H1 (cell line): Measurements from ENCODE around the gene TNS1. TPM values are rescaled to one million over a fixed set of nuclear protein-coding genes. Genes with fewer than 3 reads are reported as not detected.

ENCODE experiments used
- CTCF ChIA-PET: fragments of 300-600 bp; sonication (Branson Sonifier 250); formaldehyde crosslinking; loops from one replicate; lab custom pipeline; 2021; ENCODE audit not compliant: partially characterized antibody; lab: Charles Lee
- POLR2A ChIA-PET: fragments of 300-600 bp; sonication (Branson Sonifier 250); formaldehyde crosslinking; loops from one replicate; lab custom pipeline; 2021; ENCODE audit warnings: inconsistent platforms; ENCODE audit not compliant: partially characterized antibody; lab: Charles Lee
- DNase-seq, 2 experiments: peaks; one replicate each; pipeline versions ENCODE4 v3.0.0 to v3.0.0-alpha.2; 2010 to 2022; ENCODE audit warnings: low spot score in 2 of 2, low read depth in 1 of 2, mixed read lengths in 1 of 2
- FAIRE-seq: peaks from 2 replicates; lab custom pipeline; 2011; peaks lifted over from hg19 to GRCh38; lab: Jason Lieb, UNC
- H2AFZ ChIP-seq: 2 replicates; pipeline ENCODE4 v1.8.1; 2012; ENCODE audit warnings: low read length, inconsistent platforms
- H2AK5ac ChIP-seq: 2 replicates; pipeline ENCODE4 v1.6.1; 2013; ENCODE audit warnings: low read depth, low read length
- H2BK120ac ChIP-seq: replicated peaks from 2 replicates; pipeline ENCODE3; 2013; ENCODE audit warnings: low read depth, low read length, inconsistent platforms
- H2BK12ac ChIP-seq: 2 replicates; pipeline ENCODE4 v1.6.1; 2013; ENCODE audit warnings: low read depth, low read length
- H2BK15ac ChIP-seq: 2 replicates; pipeline ENCODE4 v1.6.1; 2013; ENCODE audit warnings: low read length
- H2BK20ac ChIP-seq: 2 replicates; pipeline ENCODE4 v1.6.1; 2013; ENCODE audit warnings: low read length
- H2BK5ac ChIP-seq: 2 replicates; pipeline ENCODE4 v1.6.1; 2013; ENCODE audit warnings: low read depth, low read length
- H3K14ac ChIP-seq: 2 replicates; pipeline ENCODE4 v1.6.1; 2013; ENCODE audit warnings: inconsistent platforms; ENCODE audit not compliant: insufficient read length
- H3K18ac ChIP-seq: 2 replicates; pipeline ENCODE4 v1.6.1; 2013; ENCODE audit warnings: low read length; ENCODE audit errors: extremely low read depth
- H3K23ac ChIP-seq: 2 replicates; pipeline ENCODE4 v1.6.1; 2013; ENCODE audit warnings: inconsistent platforms; ENCODE audit not compliant: insufficient read length
- H3K23me2 ChIP-seq: 2 replicates; pipeline ENCODE4 v1.6.1; 2013; ENCODE audit warnings: low read depth, low read length
- H3K27ac ChIP-seq: 2 replicates; pipeline ENCODE4 v1.6.1; 2011; ENCODE audit warnings: low read depth, low read length, inconsistent platforms
- H3K27me3 ChIP-seq, 4 experiments: replicated peaks in 1 of 4; 1 replicate in 1 of 4; 2 replicates in 3 of 4; pipeline versions ENCODE4 v1.6.1 to v1.8.1; 2011 to 2013; ENCODE audit warnings: low read length in 3 of 4, mild to moderate bottlenecking in 3 of 4, inconsistent platforms in 2 of 4, mixed read lengths in 2 of 4, moderate library complexity in 1 of 4; ENCODE audit not compliant: control insufficient read depth in 3 of 4, insufficient read depth in 3 of 4; ENCODE audit errors: extremely low read depth in 1 of 4
- H3K36me3 ChIP-seq, 4 experiments: 2 replicates each; pipeline versions ENCODE4 v1.6.1 to v1.8.1; 2011 to 2013; ENCODE audit warnings: mild to moderate bottlenecking in 4 of 4, low read length in 3 of 4, moderate library complexity in 2 of 4, control low read depth in 1 of 4, inconsistent platforms in 1 of 4; ENCODE audit not compliant: insufficient read depth in 4 of 4, control insufficient read depth in 2 of 4
- H3K4ac ChIP-seq: replicated peaks from 2 replicates; pipeline ENCODE3; 2013; ENCODE audit warnings: low read length, low read depth, mixed read lengths, inconsistent platforms; ENCODE audit not compliant: insufficient read length
- H3K4me1 ChIP-seq, 4 experiments: replicated peaks in 1 of 4; 1 replicate in 1 of 4; 2 replicates in 3 of 4; pipeline versions ENCODE4 v1.6.1 to v1.8.1; 2011 to 2013; ENCODE audit warnings: low read length in 3 of 4, inconsistent platforms in 2 of 4, mixed read lengths in 1 of 4; ENCODE audit not compliant: insufficient read depth in 4 of 4, control insufficient read depth in 3 of 4
- H3K4me2 ChIP-seq, 2 experiments: 2 replicates each; pipeline versions ENCODE4 v1.6.1 to v1.8.1; 2011 to 2013; ENCODE audit warnings: low read depth in 2 of 2, low read length in 2 of 2, control low read depth in 1 of 2, inconsistent platforms in 1 of 2, mild to moderate bottlenecking in 1 of 2; ENCODE audit not compliant: insufficient read depth in 1 of 2
- H3K4me3 ChIP-seq, 4 experiments: fragments of 200-600, 300-600 bp in 1 of 4; sonication (generic), shearing (Covaris generic), sonication (Bioruptor Twin) in 1 of 4; 2 replicates each; pipeline versions ENCODE4 v1.5.1 to v1.8.1; 2011 to 2016; ENCODE audit warnings: low read length in 4 of 4, low read depth in 3 of 4, control low read depth in 2 of 4, inconsistent platforms in 2 of 4, mild to moderate bottlenecking in 2 of 4, mixed read lengths in 1 of 4, moderate library complexity in 1 of 4; ENCODE audit not compliant: insufficient read depth in 2 of 4; ENCODE audit errors: extremely low read depth in 1 of 4
- H3K56ac ChIP-seq: replicated peaks from 2 replicates; pipeline ENCODE3; 2013; ENCODE audit warnings: low read depth, mild to moderate bottlenecking, mixed read lengths, low read length, inconsistent platforms; ENCODE audit not compliant: insufficient read length
- H3K79me1 ChIP-seq: 2 replicates; pipeline ENCODE4 v1.6.1; 2013; ENCODE audit warnings: low read depth, low read length, control low read depth
- H3K79me2 ChIP-seq, 2 experiments: 2 replicates each; pipeline versions ENCODE4 v1.6.1 to v1.8.1; 2012 to 2013; ENCODE audit warnings: low read length in 2 of 2, mild to moderate bottlenecking in 2 of 2, inconsistent platforms in 1 of 2; ENCODE audit not compliant: insufficient read depth in 2 of 2, control insufficient read depth in 1 of 2
- H3K9ac ChIP-seq, 4 experiments: replicated peaks in 1 of 4; 1 replicate in 1 of 4; 2 replicates in 3 of 4; pipeline versions ENCODE4 v1.6.1 to v1.8.1; 2011 to 2013; ENCODE audit warnings: low read depth in 3 of 4, low read length in 3 of 4, control low read depth in 2 of 4, mild to moderate bottlenecking in 2 of 4, moderate library complexity in 2 of 4, inconsistent platforms in 1 of 4; ENCODE audit errors: extremely low read depth in 1 of 4
- H3K9me3 ChIP-seq, 2 experiments: 2 replicates each; pipeline versions ENCODE4 v1.6.1 to v1.8.1; 2012 to 2013; ENCODE audit warnings: mild to moderate bottlenecking in 2 of 2, moderate library complexity in 2 of 2, control low read depth in 1 of 2, inconsistent platforms in 1 of 2, low read depth in 1 of 2, low read length in 1 of 2, mixed read lengths in 1 of 2; ENCODE audit not compliant: insufficient read depth in 2 of 2
- H4K20me1 ChIP-seq, 2 experiments: replicated peaks in 1 of 2; 2 replicates each; pipeline versions ENCODE3 to v1.8.1; 2011 to 2013; ENCODE audit warnings: inconsistent platforms in 2 of 2, low read length in 2 of 2, mild to moderate bottlenecking in 1 of 2; ENCODE audit not compliant: insufficient read depth in 2 of 2, control insufficient read depth in 1 of 2
- H4K5ac ChIP-seq: 2 replicates; pipeline ENCODE4 v1.6.1; 2013; ENCODE audit warnings: low read length, low read depth, mixed read lengths, inconsistent platforms; ENCODE audit not compliant: insufficient read length
- H4K8ac ChIP-seq: 2 replicates; pipeline ENCODE4 v1.8.0; 2013; ENCODE audit warnings: mild to moderate bottlenecking, moderate library complexity, low read length, inconsistent platforms; ENCODE audit not compliant: insufficient read depth; ENCODE audit errors: extremely low read depth
- H4K91ac ChIP-seq: replicated peaks from 2 replicates; pipeline ENCODE3; 2013; ENCODE audit warnings: low read length, mixed read lengths, inconsistent platforms; ENCODE audit not compliant: insufficient read length
- CEBPB ChIP-seq: IDR thresholded peaks from 2 replicates; pipeline ENCODE4 v1.6.1; 2012; ENCODE audit warnings: low read depth, low read length
- EP300 ChIP-seq, 2 experiments: IDR thresholded peaks; 1 replicate in 1 of 2; 2 replicates in 1 of 2; pipeline ENCODE4 v1.6.1; 2011 to 2012; ENCODE audit warnings: low read depth in 2 of 2, low read length in 2 of 2, mild to moderate bottlenecking in 2 of 2, borderline replicate concordance in 1 of 2, inconsistent platforms in 1 of 2, moderate library complexity in 1 of 2
- EZH2 ChIP-seq: fragments of 200-600 bp; sonication (generic); IDR thresholded peaks from 2 replicates; pipeline ENCODE4 v1.7.1; 2012; ENCODE audit warnings: low read depth, mild to moderate bottlenecking, moderate library complexity, low read length, inconsistent platforms; ENCODE audit not compliant: severe bottlenecking
- GABPA ChIP-seq: IDR thresholded peaks from 2 replicates; pipeline ENCODE4 v1.6.1; 2011; ENCODE audit warnings: mild to moderate bottlenecking, low read length, moderate library complexity, borderline replicate concordance; ENCODE audit not compliant: insufficient read depth
- HDAC6 ChIP-seq: IDR thresholded peaks from one replicate; pipeline ENCODE4 v1.7.1; 2012; ENCODE audit warnings: low read depth, mild to moderate bottlenecking, inconsistent platforms, low read length, moderate library complexity
- MAFK ChIP-seq: IDR thresholded peaks from 2 replicates; pipeline ENCODE4 v1.6.1; 2012; ENCODE audit warnings: low read depth, mild to moderate bottlenecking, improper control_type of control experiment, low read length
- PHF8 ChIP-seq: fragments of 200-600 bp; sonication (generic); conservative IDR thresholded peaks from 2 replicates; pipeline ENCODE4 v1.7.1; 2012; ENCODE audit warnings: low read depth, mild to moderate bottlenecking, inconsistent platforms, low read length, moderate library complexity
- RFX5 ChIP-seq: IDR thresholded peaks from 2 replicates; pipeline ENCODE4 v1.6.1; 2011; ENCODE audit warnings: low read depth, low read length, improper control_type of control experiment, borderline replicate concordance
- SIN3A ChIP-seq, 2 experiments: IDR thresholded peaks in 1 of 2; conservative IDR thresholded peaks in 1 of 2; 2 replicates each; pipeline ENCODE4 v1.6.1; 2011 to 2012; ENCODE audit warnings: low read length in 2 of 2, improper control_type of control experiment in 1 of 2, low read depth in 1 of 2, mild to moderate bottlenecking in 1 of 2
- SP1 ChIP-seq: IDR thresholded peaks from 2 replicates; pipeline ENCODE4 v1.6.1; 2011; ENCODE audit warnings: low read depth, low read length
- TAF1 ChIP-seq: IDR thresholded peaks from 2 replicates; pipeline ENCODE4 v1.6.1; 2011; ENCODE audit warnings: mild to moderate bottlenecking, low read depth, low read length
- TBP ChIP-seq: IDR thresholded peaks from 2 replicates; pipeline ENCODE4 v1.6.1; 2011; ENCODE audit warnings: low read depth, low read length, improper control_type of control experiment
- TCF12 ChIP-seq: IDR thresholded peaks from 2 replicates; pipeline ENCODE4 v1.6.1; 2011; ENCODE audit warnings: low read depth, mild to moderate bottlenecking, low read length
- ZNF274 ChIP-seq: IDR thresholded peaks from 2 replicates; pipeline ENCODE4 v1.7.0; 2012; ENCODE audit warnings: low read length, borderline replicate concordance; ENCODE audit errors: extremely low read depth
- WGBS, 2 experiments: shearing (Covaris generic) in 1 of 2; methylation state at CpG; one replicate each; pipeline versions ENCODE4 v1.1.6 to v1.1.7; 2013 to 2015; ENCODE audit warnings: low lambda C conversion rate in 2 of 2, mixed read lengths in 2 of 2, inconsistent platforms in 1 of 2, low coverage in 1 of 2, missing lambda C conversion rate in 1 of 2; ENCODE audit not compliant: insufficient replicate concordance in 2 of 2, insufficient coverage in 1 of 2, insufficient read length in 1 of 2; ENCODE audit errors: extremely low coverage in 1 of 2, missing lambda C conversion rate in 1 of 2; 5-methylcytosine and 5-hydroxymethylcytosine counted together
- polyA plus RNA-seq, 7 experiments: library from polyadenylated mRNA; depleted of rRNA in 3 of 7; stranded (reverse) in 5 of 7; unstranded in 2 of 7; fragments of >200 nt in 5 of 7; fragments of 200-250 nt in 2 of 7; gene quantifications; 1 replicate in 5 of 7; 2 replicates in 1 of 7; 4 replicates in 1 of 7; pipeline versions ENCODE4 v1.2.1 to v1.2.3, GENCODE V29; 2011 to 2013; ENCODE audit warnings: missing spikeins in 2 of 7, mixed read lengths in 2 of 7
- total RNA-seq: library from RNA; stranded (reverse); fragmentation: NEBNext Ultra II Directional; extraction: Animal tissue kit (Norgen Biotek cat#: 25700); gene quantifications from 2 replicates; pipeline ENCODE4 v1.2.1, GENCODE V29; 2021

Gene TNS1
- total and polyA plus RNA-seq, 2 of the 8 experiments (the other 6 are each of a cell fraction or from before 2014, with no cell fraction given): 1.5 to 5.1 TPM

DNA sequence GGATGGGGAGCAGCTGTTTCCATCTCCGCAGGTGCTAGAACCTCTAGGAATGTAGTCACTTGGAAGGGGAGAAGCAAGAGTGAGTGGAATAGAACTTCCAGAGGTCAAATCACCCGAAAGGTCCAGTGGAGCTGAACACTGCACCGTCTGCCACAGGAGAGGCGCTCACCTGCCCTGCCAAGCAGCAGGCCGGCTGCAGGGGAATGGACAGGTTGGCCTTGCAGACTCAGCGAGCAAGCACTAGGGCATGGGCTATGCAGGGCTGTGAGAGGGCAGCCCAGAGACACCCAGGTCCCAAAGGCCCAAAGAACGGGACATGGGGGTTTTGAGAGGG lies 214.2 kb downstream of the TNS1 start:
- Histone ChIP-seq H3K4me2 (no peak overlapping the region), H2AK5ac (no peak overlapping the region), H3K36me3 (no peaks in the 10 kb centered on the region), H3K4me1 (peaks cover 0 to 2% (median 0%) of the 10 kb centered on the region in 4 experiments; a peak in 1 of 7 replicates), H3K9ac (no peak overlapping the region; a peak in 1 of 7 replicates), H2BK20ac (no peak overlapping the region), H3K79me2 (no peaks in the 10 kb centered on the region), H3K4ac (no peak overlapping the region), H4K20me1 (no peaks in the 10 kb centered on the region), H3K27me3 (peaks cover 0 to 2% (median 0%) of the 10 kb centered on the region in 4 experiments; a peak in 1 of 7 replicates), H3K27ac (no peak overlapping the region), H2AFZ (no peak overlapping the region), H2BK120ac (no peak overlapping the region), H3K9me3 (peaks cover 4 to 12% of the 10 kb centered on the region in 2 experiments; a peak in 3 of 4 replicates), H3K56ac (no peak overlapping the region), H3K18ac (no peak overlapping the region), H3K23ac (no peak overlapping the region), H4K5ac (no peak overlapping the region), H2BK15ac (no peak overlapping the region), H4K8ac (no peak overlapping the region), H2BK5ac (no peak overlapping the region), H3K23me2 (no peaks in the 10 kb centered on the region; the same call in 1 of the 2 replicates), H3K4me3 (no peak overlapping the region), H3K79me1 (no peaks in the 10 kb centered on the region), H3K14ac (no peak overlapping the region), H4K91ac (peak overlapping the region; percentile 7), H2BK12ac (no peak overlapping the region)
- FAIRE-seq (no peak), DNase-seq (no peak)
- ChIA-PET CTCF (interaction anchor here (0.6 to 30.4 kb wide), 53 partner anchors 9 to 384 kb away, joined by 3 to 759 read pairs (median 6); partner anchors contain the start of gene RUFY4), POLR2A (interaction anchor here (1.1 to 1.3 kb wide), 2 partner anchors 98 to 201 kb away, joined by 3 to 5 read pairs; no protein-coding TSS in a partner anchor)
- WGBS, 2 experiments: 86% methylated on average over 7 of the region's 7 CpGs; no CpG with 5 or more reads in 1 of the 2 experiments
- TF ChIP-seq SIN3A (conservative IDR thresholded peaks at IDR 0.05 in 1 of 2, IDR thresholded peaks at IDR 0.05 in 1 of 2; ENCODE audit: low read depth in 1 of 2, low read length in 2 of 2): no peak
- TF ChIP-seq TCF12: no peak
- TF ChIP-seq RFX5: no peak
- no peak for TF ChIP-seq SP1
- TF ChIP-seq HDAC6: no peak
- TF ChIP-seq TAF1: no peak
- TF ChIP-seq EZH2: no peak
- no peak for TF ChIP-seq EP300 (IDR thresholded peaks at IDR 0.05; ENCODE audit: borderline replicate concordance in 1 of 2, low read depth in 2 of 2, low read length in 2 of 2)
- no peak for TF ChIP-seq PHF8
- TF ChIP-seq TBP: no peak
- TF ChIP-seq MAFK: no peak
- no peak for TF ChIP-seq ZNF274
- TF ChIP-seq GABPA: no peak
- TF ChIP-seq CEBPB: no peak
